GM12875 (cell line): ENCODE measurements around the gene SRRM2.

Experiments
- H3K4me3 ChIP-seq: one replicate; pipeline ENCODE4 v1.5.1; 2011; ENCODE audit warnings: low read depth, low read length, control low read depth
- CTCF ChIP-seq: IDR thresholded peaks from 2 replicates; pipeline ENCODE4 v1.5.1; 2011; ENCODE audit warnings: low read depth, mild to moderate bottlenecking, control low read depth, inconsistent platforms, low read length, moderate library complexity, borderline replicate concordance; ENCODE audit not compliant: insufficient read depth

The SRRM2 gene

GRCh38 chr16:2741168-2741567, 11.3 kb upstream of the SRRM2 start:
- TF ChIP-seq CTCF, result no peak

GRCh38 chr16:2742323-2743006, 10.0 kb upstream of the SRRM2 start:
- TF ChIP-seq CTCF, result no peak
- no peak overlapping the region for H3K4me3 ChIP-seq

More at GRCh38 chr16:2741168-2741567, 11.3 kb upstream of the SRRM2 start:
- H3K4me3 ChIP-seq, result no peak overlapping the region

- TF ChIP-seq CTCF, result no peak
- no peak overlapping the region for H3K4me3 ChIP-seq
These were observed 9.2 kb upstream of the SRRM2 start for GRCh38 chr16:2743007-2743810.

- no peak for TF ChIP-seq CTCF
- H3K4me3 ChIP-seq, result no peak overlapping the region
These were observed 7.7 kb upstream of the SRRM2 start for GRCh38 chr16:2744711-2745110.

- no peak overlapping the region for H3K4me3 ChIP-seq
- no peak for TF ChIP-seq CTCF
These were observed 7.1 kb upstream of the SRRM2 start for GRCh38 chr16:2745116-2745890.

GRCh38 chr16:2745961-2746360, 6.5 kb upstream of the SRRM2 start:
- TF ChIP-seq CTCF, result no peak
- no peak overlapping the region for H3K4me3 ChIP-seq
